SJSA1 (cell line): ENCODE measurements around the gene GNGT2. TPM values are rescaled to one million over a fixed set of nuclear protein-coding genes. Genes with fewer than 3 reads are reported as not detected.
"Not testable (repeated sequence)": the region's sequence is repeated elsewhere in the genome, so short reads cannot be mapped to it uniquely, and the experiment has no call there.

Experiments
- DNase-seq, 2 experiments: peaks; one replicate each; pipeline ENCODE4 v3.0.0-alpha.2; 2015 to 2020; ENCODE audit warnings: low spot score in 2 of 2, low read depth in 1 of 2
- H3K27ac ChIP-seq: fragments of 250-450 bp; sonication (Bioruptor Pico); 2 replicates; pipeline ENCODE4 v1.5.1; 2020; ENCODE audit warnings: mild to moderate bottlenecking, moderate library complexity
- H3K27me3 ChIP-seq: fragments of 250-450 bp; sonication (Bioruptor Pico); replicated peaks from 2 replicates; pipeline ENCODE4 v1.5.1; 2020; ENCODE audit warnings: mild to moderate bottlenecking, moderate library complexity
- H3K36me3 ChIP-seq: fragments of 250-450 bp; sonication (Bioruptor Pico); 2 replicates; pipeline ENCODE4 v1.5.1; 2020; ENCODE audit warnings: mild to moderate bottlenecking
- H3K4me1 ChIP-seq: fragments of 250-450 bp; sonication (Bioruptor Pico); replicated peaks from 2 replicates; pipeline ENCODE4 v1.6.1; 2021; ENCODE audit warnings: mild to moderate bottlenecking
- H3K4me3 ChIP-seq: fragments of 250-450 bp; sonication (Bioruptor Pico); 2 replicates; pipeline ENCODE4 v1.5.1; 2020; ENCODE audit warnings: mild to moderate bottlenecking
- H3K9me3 ChIP-seq: fragments of 250-450 bp; sonication (Bioruptor Pico); replicated peaks from 2 replicates; pipeline ENCODE4 v1.5.1; 2020; ENCODE audit warnings: mild to moderate bottlenecking
- total RNA-seq: library from RNA; depleted of rRNA; stranded (reverse); fragments of >200 nt; shearing (Covaris generic); gene quantifications from 2 replicates; pipeline ENCODE4 v1.2.3, GENCODE V29; 2014

Gene GNGT2
- total RNA-seq, 1 experiment from 2014 or later, result not detected

GRCh38 chr17:49187301-49187700, 23.1 kb downstream of the GNGT2 start:
- no peaks in the 10 kb centered on the region for H3K36me3 ChIP-seq

GRCh38 chr17:49185381-49185780, 25.0 kb downstream of the GNGT2 start:
- not testable (repeated sequence) for H3K4me3 ChIP-seq, H3K36me3 ChIP-seq, DNase-seq, H3K27ac ChIP-seq, H3K27me3 ChIP-seq
- peaks cover 11% of the 10 kb centered on the region for H3K9me3 ChIP-seq
- H3K4me1 ChIP-seq, result peaks cover 12% of the 10 kb centered on the region

More at GRCh38 chr17:49187301-49187700, 23.1 kb downstream of the GNGT2 start:
- H3K9me3 ChIP-seq, result peaks cover 11% of the 10 kb centered on the region
- peaks cover 12% of the 10 kb centered on the region for H3K4me1 ChIP-seq
- peak; percentile 59 to 84 for DNase-seq
- no peak overlapping the region for H3K27ac ChIP-seq
- H3K4me3 ChIP-seq, result no peak overlapping the region
- H3K27me3 ChIP-seq, result no peaks in the 10 kb centered on the region

- not testable (repeated sequence) for H3K4me3 ChIP-seq, H3K36me3 ChIP-seq, H3K27ac ChIP-seq, DNase-seq, H3K27me3 ChIP-seq
- peaks cover 12% of the 10 kb centered on the region for H3K4me1 ChIP-seq
- peaks cover 11% of the 10 kb centered on the region for H3K9me3 ChIP-seq
These were observed 25.9 kb downstream of the GNGT2 start for GRCh38 chr17:49184522-49184921.

GRCh38 chr17:49183801-49184200, 26.6 kb downstream of the GNGT2 start:
- Histone ChIP-seq H3K27ac (no peak overlapping the region), H3K36me3 (no peaks in the 10 kb centered on the region), H3K27me3 (no peaks in the 10 kb centered on the region), H3K9me3 (peaks cover 11% of the 10 kb centered on the region), H3K4me3 (no peak overlapping the region), H3K4me1 (peaks cover 12% of the 10 kb centered on the region)
- no peak for DNase-seq

GRCh38 chr17:49183341-49183740, 27.0 kb downstream of the GNGT2 start:
- DNase-seq, result no peak
- Histone ChIP-seq H3K27ac (no peak overlapping the region), H3K4me1 (peaks cover 12% of the 10 kb centered on the region), H3K4me3 (no peak overlapping the region), H3K27me3 (no peaks in the 10 kb centered on the region), H3K9me3 (peaks cover 11% of the 10 kb centered on the region), H3K36me3 (no peaks in the 10 kb centered on the region)

GRCh38 chr17:49180998-49181635, 29.3 kb downstream of the GNGT2 start:
- H3K4me3 ChIP-seq, result no peak overlapping the region
- no peak overlapping the region for H3K27ac ChIP-seq
- H3K4me1 ChIP-seq, result no peaks in the 10 kb centered on the region; the same call in 1 of the 2 replicates
- peaks cover 21% of the 10 kb centered on the region for H3K9me3 ChIP-seq
- DNase-seq, result no peak
- H3K27me3 ChIP-seq, result no peaks in the 10 kb centered on the region
- no peaks in the 10 kb centered on the region for H3K36me3 ChIP-seq

- H3K4me3 ChIP-seq, result no peak overlapping the region
- no peaks in the 10 kb centered on the region for H3K4me1 ChIP-seq
- H3K27me3 ChIP-seq, result no peaks in the 10 kb centered on the region
- H3K36me3 ChIP-seq, result no peaks in the 10 kb centered on the region
- peaks cover 22% of the 10 kb centered on the region for H3K9me3 ChIP-seq
- no peak overlapping the region for H3K27ac ChIP-seq
- peak; percentile 62 to 75 for DNase-seq
These were observed 30.1 kb downstream of the GNGT2 start for GRCh38 chr17:49180303-49180702.

- H3K9me3 ChIP-seq, result peaks cover 18% of the 10 kb centered on the region
- not testable (repeated sequence) for H3K4me1 ChIP-seq, H3K36me3 ChIP-seq, H3K27ac ChIP-seq, DNase-seq, H3K4me3 ChIP-seq, H3K27me3 ChIP-seq
These were observed 34.4 kb downstream of the GNGT2 start for GRCh38 chr17:49175978-49176377.

GRCh38 chr17:49170711-49171110, 39.7 kb downstream of the GNGT2 start:
- not testable (repeated sequence) for H3K27ac ChIP-seq, H3K4me1 ChIP-seq, H3K4me3 ChIP-seq, DNase-seq, H3K36me3 ChIP-seq
- peaks cover 23% of the 10 kb centered on the region for H3K9me3 ChIP-seq
- H3K27me3 ChIP-seq, result peaks cover 38% of the 10 kb centered on the region

GRCh38 chr17:49170216-49170615, 40.2 kb downstream of the GNGT2 start:
- H3K27ac ChIP-seq, result no peak overlapping the region
- H3K4me3 ChIP-seq, result no peak overlapping the region
- H3K4me1 ChIP-seq, result no peaks in the 10 kb centered on the region
- H3K9me3 ChIP-seq, result peaks cover 19% of the 10 kb centered on the region
- no peak for DNase-seq
- peaks cover 40% of the 10 kb centered on the region for H3K27me3 ChIP-seq
- H3K36me3 ChIP-seq, result no peaks in the 10 kb centered on the region

GRCh38 chr17:49168706-49169105, 41.7 kb downstream of the GNGT2 start:
- Histone ChIP-seq H3K27ac (no peak overlapping the region), H3K4me1 (no peaks in the 10 kb centered on the region), H3K27me3 (peaks cover 46% of the 10 kb centered on the region), H3K4me3 (no peak overlapping the region), H3K9me3 (peaks cover 19% of the 10 kb centered on the region), H3K36me3 (no peaks in the 10 kb centered on the region)
- DNase-seq, result no peak

GRCh38 chr17:49165143-49165542, 45.2 kb downstream of the GNGT2 start:
- no peaks in the 10 kb centered on the region for H3K4me1 ChIP-seq
- H3K36me3 ChIP-seq, result no peaks in the 10 kb centered on the region
- peaks cover 14% of the 10 kb centered on the region for H3K9me3 ChIP-seq
- H3K27me3 ChIP-seq, result peaks cover 46% of the 10 kb centered on the region
- H3K4me3 ChIP-seq, result no peak overlapping the region
- H3K27ac ChIP-seq, result no peak overlapping the region
- no peak for DNase-seq

GRCh38 chr17:49162866-49163265, 47.5 kb downstream of the GNGT2 start:
- Histone ChIP-seq H3K36me3 (no peaks in the 10 kb centered on the region), H3K4me3 (no peak overlapping the region), H3K27me3 (peaks cover 27% of the 10 kb centered on the region), H3K4me1 (peaks cover 2% of the 10 kb centered on the region), H3K9me3 (no peaks in the 10 kb centered on the region), H3K27ac (no peak overlapping the region)
- no peak for DNase-seq

GRCh38 chr17:49157784-49158183, 52.6 kb downstream of the GNGT2 start:
- H3K4me3 ChIP-seq, result no peak overlapping the region
- H3K36me3 ChIP-seq, result no peaks in the 10 kb centered on the region
- no peaks in the 10 kb centered on the region; the same call in none of the 2 replicates for H3K27me3 ChIP-seq
- no peak for DNase-seq
- H3K4me1 ChIP-seq, result peaks cover 9% of the 10 kb centered on the region
- no peak overlapping the region for H3K27ac ChIP-seq
- 0 out of 2 replicates have a peak, but pooled peaks cover 3% of the 10 kb centered on the region for H3K9me3 ChIP-seq

GRCh38 chr17:49156256-49156655, 54.1 kb downstream of the GNGT2 start:
- Histone ChIP-seq H3K4me3 (no peak overlapping the region), H3K36me3 (no peaks in the 10 kb centered on the region), H3K27me3 (no peaks in the 10 kb centered on the region; the same call in 1 of the 2 replicates), H3K9me3 (0 out of 2 replicates have a peak, but pooled peaks cover 3% of the 10 kb centered on the region), H3K27ac (no peak overlapping the region), H3K4me1 (peaks cover 9% of the 10 kb centered on the region)
- no peak for DNase-seq
